T-helper 22 cell (primary cell): ENCODE measurements around the gene SLC26A9.
"Not testable (repeated sequence)": the region's sequence is repeated elsewhere in the genome, so short reads cannot be mapped to it uniquely, and the experiment has no call there.

Experiments
- DNase-seq: peaks from one replicate; pipeline ENCODE4 v3.0.0-alpha.2; 2020; ENCODE audit warnings: low read depth

Gene SLC26A9

DNA sequence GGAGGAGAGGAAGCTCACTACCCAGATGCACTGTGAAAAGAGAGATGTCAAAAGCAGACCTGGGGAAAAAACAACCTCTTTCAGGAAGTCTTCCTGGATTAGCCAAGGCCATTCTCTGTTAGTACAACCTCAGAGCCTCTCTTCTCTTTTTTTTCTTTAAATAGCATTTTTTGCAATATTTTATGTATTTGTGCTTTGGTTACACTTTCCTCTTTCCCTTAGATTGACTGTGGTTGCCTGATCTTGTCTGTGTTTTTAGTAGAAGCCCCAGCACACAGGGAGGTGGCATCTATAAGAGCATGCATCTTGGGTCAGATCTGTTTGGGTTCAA is 18.8 kb downstream of the SLC26A9 start:
- no peak for DNase-seq

GRCh38 chr1:205923651-205924459 is 19.4 kb downstream of the SLC26A9 start:
- DNase-seq: no peak

- no peak for DNase-seq
Measured at GRCh38 chr1:205922806-205923205, 20.4 kb downstream of the SLC26A9 start.

- DNase-seq: no peak
Measured at GRCh38 chr1:205922314-205922713, 20.9 kb downstream of the SLC26A9 start.

DNA sequence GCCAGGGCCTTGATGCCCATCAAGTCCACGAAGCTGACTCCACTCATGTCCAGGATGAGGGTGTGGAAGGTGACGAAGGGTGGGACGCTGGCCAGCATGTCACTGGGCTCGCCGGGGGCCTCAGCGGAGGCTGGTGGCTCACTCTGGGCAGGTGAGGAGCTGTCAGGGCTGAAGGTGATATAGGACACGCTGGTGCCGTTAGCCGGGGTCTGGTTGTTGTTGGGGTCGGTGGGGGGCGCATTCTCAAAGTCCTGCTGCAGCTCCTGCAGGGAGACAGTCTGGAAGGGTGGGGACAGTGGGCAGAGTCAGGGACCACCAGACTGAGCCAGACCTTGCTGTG is 21.7 kb downstream of the SLC26A9 start:
- DNase-seq: no peak

DNA sequence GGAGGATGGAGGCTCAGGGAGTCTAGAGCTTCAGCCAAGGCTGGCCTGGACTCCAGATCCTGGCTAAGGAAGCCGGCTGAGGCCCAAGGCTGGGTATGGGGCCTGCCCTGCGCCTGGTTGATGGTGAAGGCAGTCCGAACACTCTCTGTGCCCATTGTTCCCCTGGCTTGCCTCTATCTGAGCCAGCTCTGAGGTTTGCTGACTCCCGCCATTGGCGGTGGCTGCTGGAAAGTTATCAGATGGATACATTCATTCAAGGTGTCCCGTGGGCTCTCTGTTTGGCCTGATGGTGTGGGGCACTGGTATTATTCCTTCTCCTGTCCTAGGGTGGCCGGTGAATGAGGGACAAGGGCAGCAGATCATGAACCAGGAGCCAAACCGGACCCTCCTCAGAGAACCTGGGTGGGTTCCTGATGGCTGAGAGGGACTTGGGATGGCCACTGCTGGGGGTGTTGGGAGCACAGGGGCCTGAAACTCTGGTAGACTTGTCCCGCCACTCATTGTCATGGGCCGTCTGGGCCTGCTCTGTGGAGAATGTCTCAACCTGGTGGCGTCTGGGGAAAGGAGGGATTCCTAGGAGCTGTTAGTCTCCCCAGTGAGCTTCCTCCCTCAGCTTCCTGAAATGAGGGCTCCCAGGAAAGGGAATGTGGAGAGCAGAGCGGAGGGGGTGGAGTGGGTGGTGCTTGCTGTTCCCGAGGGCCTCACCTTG is 22.2 kb downstream of the SLC26A9 start:
- no peak for DNase-seq

GRCh38 chr1:205920159-205920558 is 23.1 kb downstream of the SLC26A9 start:
- DNase-seq: no peak

DNA sequence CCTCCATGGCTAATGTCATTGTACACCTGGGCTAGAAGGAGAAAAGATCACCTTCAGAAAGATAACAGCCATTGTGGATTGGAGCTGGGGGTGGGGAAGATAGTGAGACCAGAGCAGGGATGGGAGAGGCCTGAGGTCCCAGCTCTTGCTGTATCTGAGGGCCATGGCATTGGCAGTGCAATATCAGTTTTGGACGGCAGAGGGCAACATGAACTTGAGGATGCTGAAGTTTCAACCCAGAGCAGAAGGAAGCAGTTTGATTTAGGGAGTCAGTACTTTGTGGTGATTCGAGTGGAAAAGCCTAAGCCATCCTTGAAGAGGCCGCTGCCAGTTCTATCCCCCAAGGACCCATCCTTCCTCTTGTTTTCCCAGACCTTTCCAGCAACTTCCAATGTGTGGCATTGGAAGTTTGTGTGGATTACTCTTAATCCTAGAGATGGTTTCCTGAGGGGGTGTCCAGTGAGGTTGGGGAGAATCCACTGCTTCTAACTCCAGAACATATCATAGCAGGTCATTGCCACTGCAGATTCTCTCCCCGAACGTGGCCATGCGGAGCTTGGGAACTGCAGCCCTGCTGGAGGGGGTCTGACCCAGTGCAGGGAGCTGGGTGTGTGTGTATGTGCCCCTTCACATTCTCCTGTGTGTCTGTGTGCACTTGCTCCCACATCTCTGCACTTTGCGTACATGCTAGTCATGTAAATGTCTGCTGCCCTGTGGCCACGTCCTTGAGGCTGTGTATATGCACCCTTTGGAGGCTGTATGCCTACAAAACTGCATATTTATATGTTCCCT is 24.1 kb downstream of the SLC26A9 start:
- DNase-seq: no peak

DNA sequence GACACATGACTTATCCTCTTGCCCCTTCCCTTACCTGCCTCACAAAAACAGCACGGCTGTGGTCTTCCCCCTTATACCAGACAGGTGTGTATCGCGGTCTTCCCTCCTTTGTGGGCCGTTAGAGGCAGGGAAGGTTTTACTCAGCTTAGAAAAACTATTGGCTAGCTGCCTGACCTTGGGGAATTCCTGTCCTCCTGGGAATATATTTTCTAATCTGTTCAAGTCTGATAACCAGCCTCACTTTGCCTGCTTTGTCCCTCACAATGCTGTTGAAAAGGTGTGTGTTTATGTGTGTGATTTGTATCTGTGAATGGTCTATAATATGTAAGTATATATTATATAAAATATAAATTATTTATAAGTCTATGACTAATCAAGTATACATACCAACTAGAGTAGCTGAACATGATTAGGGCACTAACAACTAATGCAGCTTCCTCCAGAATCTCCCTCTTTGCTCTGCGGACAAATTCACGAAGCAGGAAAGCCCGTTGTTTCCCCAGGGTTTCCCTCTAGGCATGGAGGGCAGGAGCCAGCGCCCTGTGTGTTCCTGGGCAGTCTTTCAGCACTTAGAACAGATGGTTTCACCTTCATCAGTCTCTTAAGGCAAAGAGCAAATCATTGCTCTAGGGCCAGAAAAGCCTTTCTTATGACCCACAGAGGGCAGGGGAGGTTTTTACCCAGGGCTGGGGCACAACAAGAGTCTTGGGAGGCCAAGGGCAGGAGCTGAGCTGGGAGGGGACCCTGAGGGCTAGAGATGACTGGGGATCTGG is 25.6 kb downstream of the SLC26A9 start:
- DNase-seq: no peak

- no peak for DNase-seq
Measured at GRCh38 chr1:205916541-205916940, 26.7 kb downstream of the SLC26A9 start.

DNA sequence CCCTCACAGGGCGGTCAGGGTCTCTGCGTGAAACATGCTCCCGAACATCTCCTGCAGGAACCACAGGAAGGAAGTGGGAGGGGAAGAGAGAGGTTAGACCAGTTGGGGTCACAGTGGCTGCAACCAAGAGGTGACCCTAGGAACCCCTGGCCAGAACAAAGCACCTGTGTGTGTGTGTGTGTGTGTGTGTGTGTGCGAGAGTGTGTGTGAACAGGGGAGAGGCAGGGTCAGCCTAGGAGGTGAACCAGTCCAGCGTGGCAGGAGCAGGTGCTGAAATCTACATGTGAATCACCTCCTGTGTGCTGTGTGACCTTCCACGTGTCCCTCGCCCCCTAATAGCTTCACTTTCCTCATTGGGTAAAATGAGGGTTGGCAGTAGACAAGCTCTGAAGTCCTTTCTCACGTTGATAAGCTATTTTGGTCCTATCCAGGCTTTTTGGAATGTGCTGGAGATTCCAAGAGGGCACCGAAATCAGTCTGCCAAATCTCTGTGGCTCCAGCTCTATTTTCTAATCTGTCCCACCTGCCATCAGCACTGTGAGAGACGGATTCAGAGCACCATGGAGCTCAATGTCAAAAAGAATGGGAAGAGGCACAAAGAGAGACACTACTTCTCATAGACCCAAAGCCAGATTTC is 27.8 kb downstream of the SLC26A9 start:
- no peak for DNase-seq

DNA sequence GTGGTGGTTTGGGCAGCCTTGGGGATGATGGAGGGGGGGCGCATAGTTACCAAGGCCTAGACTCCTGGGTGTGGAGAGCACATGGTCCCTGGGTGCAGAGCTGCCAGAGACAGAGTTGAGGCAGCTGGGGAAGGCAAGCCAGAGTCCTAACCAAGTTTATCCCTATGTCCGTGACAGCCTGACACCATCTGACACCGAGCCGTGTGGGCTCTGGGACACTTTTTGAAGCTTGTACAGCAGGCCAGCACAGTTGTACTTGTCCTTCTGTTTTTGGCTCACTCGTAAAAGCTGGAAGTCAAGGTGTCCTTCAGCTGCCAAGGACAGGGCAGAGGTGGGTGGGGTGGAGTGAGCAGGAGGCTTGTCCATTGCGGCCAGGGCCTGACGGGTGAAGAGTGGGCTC is 28.5 kb downstream of the SLC26A9 start:
- DNase-seq: no peak

GRCh38 chr1:205914155-205914507 is 29.1 kb downstream of the SLC26A9 start:
- DNase-seq: no peak

GRCh38 chr1:205913451-205914154 is 29.7 kb downstream of the SLC26A9 start:
- DNase-seq: no peak

- no peak for DNase-seq
Measured at GRCh38 chr1:205907794-205908193, 35.5 kb downstream of the SLC26A9 start.

DNA sequence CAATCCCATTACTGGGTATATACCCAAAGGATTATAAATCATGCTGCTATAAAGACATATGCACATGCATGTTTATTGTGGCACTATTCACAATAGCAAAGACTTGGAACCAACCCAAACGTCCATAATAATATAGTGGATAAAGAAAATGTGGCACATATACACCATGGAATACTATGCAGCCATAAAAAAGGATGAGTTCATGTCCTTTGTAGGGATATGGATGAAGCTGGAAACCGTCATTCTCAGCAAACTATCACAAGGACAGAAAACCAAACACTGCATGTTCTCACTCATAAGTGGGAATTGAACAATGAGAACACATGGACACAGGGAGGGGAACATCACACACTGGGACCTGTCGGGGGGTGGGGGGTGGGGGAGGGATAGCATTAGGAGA is 38.2 kb downstream of the SLC26A9 start:
- DNase-seq: not testable (repeated sequence)

DNA sequence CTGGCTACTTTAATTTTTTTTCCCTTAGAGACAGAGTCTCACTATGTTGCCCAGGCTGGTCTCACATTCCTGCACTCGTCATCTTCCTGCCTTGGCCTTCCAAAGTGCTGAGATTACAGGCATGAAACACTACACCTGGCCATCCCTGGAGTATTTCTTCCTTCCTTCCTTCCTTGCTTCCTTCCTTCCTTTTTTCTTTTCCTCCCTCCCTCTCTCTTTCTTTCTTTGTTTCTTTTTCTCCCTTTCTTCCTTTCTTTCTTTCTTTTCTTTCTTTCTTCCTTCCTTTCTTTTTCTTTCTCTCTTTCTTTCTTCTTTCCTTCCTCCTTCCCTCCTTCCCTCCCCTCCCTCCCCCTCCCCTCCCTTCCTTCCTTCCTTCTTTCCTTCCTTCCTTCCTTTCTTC is 46.9 kb downstream of the SLC26A9 start:
- DNase-seq: no peak

GRCh38 chr1:205894119-205894518 is 49.1 kb downstream of the SLC26A9 start:
- DNase-seq: not testable (repeated sequence)

GRCh38 chr1:205892175-205892574 is 51.1 kb downstream of the SLC26A9 start:
- DNase-seq: not testable (repeated sequence)

GRCh38 chr1:205891481-205891880 is 51.8 kb downstream of the SLC26A9 start:
- not testable (repeated sequence) for DNase-seq

DNA sequence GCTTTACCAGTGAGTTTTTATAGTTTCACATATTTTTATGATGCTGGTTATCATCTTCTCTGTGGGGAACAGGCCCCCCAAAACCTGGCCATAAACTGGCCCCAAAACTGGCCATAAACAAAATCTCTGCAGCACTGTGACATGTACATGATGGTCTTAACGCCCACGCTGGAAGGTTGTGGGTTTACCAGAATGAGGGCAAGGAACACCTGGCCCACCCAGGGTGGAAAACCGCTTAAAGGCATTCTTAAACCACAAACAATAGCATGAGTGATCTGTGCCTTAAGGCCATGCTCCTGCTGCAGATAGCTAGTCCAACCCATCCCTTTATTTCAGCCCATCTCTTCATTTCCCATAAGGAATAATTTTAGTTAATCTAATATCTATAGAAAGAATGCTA is 52.6 kb downstream of the SLC26A9 start:
- not testable (repeated sequence) for DNase-seq
